Measurements from ENCODE around the gene CDKN3.

DNA sequence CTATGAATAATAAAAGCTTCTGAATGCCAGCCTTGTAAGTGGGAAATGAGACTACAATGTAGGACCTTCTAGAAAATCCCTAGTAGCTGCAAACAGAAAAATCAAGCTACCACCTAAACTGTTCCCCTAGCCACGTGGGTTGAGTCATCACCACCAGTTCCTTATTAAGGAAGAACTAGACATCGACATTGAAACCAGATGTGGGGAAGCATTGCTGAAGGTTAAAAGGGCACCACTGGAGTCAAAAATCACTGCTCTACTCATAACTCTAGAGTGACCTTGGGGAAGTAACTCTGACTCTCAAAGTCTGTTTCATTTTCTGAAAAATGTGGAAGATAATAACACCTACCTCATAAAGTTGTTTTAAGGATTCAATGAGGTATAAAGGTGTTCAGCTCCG is 53.7 kb downstream of the CDKN3 start:
- TF ChIP-seq POLR2AphosphoS5 (IDR thresholded peaks at IDR 0.05): no peak
- TF ChIP-seq, protein P1, sequence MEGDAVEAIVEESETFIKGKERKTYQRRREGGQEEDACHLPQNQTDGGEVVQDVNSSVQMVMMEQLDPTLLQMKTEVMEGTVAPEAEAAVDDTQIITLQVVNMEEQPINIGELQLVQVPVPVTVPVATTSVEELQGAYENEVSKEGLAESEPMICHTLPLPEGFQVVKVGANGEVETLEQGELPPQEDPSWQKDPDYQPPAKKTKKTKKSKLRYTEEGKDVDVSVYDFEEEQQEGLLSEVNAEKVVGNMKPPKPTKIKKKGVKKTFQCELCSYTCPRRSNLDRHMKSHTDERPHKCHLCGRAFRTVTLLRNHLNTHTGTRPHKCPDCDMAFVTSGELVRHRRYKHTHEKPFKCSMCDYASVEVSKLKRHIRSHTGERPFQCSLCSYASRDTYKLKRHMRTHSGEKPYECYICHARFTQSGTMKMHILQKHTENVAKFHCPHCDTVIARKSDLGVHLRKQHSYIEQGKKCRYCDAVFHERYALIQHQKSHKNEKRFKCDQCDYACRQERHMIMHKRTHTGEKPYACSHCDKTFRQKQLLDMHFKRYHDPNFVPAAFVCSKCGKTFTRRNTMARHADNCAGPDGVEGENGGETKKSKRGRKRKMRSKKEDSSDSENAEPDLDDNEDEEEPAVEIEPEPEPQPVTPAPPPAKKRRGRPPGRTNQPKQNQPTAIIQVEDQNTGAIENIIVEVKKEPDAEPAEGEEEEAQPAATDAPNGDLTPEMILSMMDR (IDR thresholded peaks at IDR 0.05): no peak

All from transverse colon (tissue), 4 donors.